ENCODE data around the gene POLR3E.

Gene POLR3E

DNA sequence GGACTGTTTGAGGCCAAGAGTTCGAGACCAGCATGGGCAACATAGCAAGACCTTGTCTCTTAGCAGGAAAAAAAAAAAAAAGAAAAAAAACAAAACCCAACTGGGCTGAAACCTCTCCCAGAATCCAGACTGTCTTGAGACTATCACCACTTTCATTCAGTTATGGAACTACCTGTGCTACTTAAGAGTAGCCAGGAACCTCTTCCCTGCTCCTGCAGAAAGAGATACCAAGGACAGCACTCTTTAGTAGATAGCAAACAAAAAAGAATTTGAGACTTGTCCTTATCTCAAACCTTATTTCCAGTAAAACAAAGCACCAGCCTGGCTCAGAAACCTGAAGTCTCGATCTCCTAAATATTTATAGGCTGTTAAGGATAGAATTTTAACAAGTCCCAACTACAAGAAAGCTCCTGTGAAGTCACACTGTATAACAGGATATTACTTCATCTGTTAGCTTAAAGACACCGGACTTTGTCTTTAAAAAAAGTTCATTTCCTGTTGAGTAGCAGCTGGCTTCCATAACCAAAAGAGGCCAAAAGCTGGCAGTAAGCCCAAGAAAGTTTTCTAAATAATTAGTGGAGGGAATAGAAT lies 72.1 kb downstream of the POLR3E start:
- DNase-seq: no peak

DNA sequence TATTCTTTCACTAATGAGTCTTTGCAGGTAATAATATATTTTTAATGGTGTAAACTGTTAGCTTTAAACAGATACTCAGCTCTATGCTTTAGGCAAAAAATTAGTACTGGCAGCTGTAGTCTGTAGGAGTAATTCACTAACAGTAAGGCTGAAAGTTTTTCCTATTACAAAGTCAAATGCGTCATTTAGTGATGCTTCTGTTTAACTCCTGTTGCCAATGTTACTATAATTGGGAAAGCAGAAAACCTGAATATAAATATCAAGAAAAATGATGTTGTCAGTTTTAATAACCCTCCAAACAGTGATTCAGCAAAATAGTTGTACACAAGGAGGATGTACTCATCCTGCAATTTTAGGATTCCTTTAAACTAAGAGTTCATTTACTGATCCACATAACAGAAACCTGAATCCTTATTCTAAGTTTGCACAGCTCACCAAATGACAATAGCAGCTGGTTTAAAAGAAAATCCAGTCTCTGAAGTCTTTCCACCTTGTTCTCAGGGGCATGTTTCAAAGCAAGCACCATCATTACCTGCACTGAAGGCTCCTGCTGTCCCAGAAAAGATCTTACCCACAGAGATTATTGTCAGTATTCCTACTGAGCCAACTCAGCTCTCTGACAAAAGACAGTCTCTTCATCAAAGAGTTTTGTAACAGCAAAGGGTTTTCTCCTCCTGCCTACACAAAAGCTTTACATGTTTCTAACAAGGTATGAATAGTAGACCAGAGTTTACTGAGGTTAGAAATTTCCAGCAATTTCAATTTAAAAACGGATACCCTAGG lies 73.0 kb downstream of the POLR3E start:
- DNase-seq: no peak

DNA sequence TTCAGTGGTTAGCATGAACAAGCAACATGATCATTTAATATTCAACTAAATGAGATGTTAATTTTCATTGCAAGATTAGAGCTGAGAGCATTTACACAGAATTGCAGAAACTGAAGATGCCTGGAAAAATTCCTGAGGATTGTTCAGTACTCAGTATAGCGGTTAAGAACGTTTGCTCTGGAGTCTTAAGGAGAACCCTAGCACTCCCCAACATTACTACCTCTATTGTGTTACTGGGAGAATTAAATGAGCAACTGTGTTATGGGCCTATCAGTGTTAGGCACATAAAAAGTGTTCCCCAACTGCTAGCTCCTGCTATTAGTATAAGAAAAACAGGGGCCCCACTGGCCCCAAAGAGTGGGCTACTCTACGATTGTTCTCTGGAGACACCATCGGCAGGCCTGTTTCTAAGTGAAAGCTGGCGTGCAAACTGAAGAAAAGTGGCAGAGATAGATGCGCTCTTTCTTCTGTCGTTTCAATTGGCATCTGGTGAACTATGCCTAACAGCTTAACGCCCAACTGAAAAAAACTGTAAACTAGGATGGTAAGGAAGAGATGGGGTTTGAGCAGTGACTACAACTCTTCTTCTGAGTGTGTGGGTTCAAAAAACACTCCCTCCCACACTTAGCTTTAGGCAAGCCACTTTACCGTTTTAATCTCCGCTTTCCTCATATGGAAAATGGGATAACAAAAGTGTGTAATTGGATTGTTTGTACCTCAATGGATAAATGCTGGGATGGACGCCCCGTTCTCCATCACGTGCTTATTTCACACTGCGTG lies 75.9 kb downstream of the POLR3E start:
- DNase-seq: no peak

DNA sequence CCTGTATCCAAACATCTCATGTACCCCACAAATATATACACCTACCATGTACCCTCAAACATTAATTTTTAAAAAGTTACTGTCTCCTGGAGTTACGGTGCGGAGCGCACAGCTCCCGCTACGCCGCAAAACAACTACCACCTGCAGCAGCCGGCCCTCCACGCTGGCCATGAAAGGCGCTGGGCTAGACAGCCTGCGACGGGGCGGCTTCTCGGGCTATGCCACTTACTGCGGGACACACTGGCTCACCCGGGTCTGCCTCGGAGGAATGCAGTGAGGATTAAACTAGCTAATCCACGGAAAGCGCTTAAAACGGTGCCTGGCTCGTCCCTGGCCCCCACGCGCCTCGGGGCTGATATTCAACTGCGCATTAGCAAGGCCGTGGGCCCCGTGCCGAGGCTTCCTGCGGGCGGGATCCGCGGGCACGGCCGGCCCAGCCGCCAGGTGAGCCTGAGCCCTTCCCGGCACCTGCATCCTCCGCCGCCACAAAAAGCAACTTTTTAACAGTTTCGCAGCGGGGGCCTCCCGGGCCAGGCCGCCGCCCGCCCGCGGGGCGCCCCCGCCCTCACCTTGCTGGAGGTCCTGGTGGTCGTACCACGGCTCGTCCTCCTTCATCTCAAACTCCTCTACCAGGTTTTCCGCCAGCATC lies 76.6 kb downstream of the POLR3E start:
- DNase-seq: no peak

GRCh38 chr16:22374311-22375116 lies 77.3 kb downstream of the POLR3E start, which contains the start of gene CDR2:
TSS of gene CDR2 (minus strand) at chr16:22374619. CDS start at chr16:22374309, 310 bp downstream.
- peak; percentile 92 for DNase-seq

GRCh38 chr16:22375117-22375962 lies 78.1 kb downstream of the POLR3E start:
- DNase-seq: no peak

GRCh38 chr16:22375963-22376640 lies 78.9 kb downstream of the POLR3E start:
- no peak for DNase-seq

DNA sequence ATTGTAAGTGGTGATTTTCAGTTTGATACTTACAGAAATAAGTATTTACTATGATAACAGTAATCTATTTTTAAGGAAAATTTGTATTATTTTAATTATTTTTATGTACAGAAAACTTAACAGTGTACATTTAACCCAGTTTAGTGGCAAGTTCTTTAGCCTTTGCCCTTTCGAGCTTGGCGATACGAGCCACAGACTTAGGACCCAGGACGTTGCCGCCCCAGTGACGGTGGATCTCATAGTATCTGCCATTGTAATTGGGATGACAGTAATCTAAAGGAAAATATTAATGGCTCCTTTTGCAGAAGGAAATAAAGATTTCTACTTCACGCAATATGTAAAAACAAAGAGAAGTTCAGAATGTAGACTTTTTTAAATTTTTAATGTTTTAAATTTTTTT lies 82.4 kb downstream of the POLR3E start:
- DNase-seq: no peak

GRCh38 chr16:22380529-22380928 lies 83.3 kb downstream of the POLR3E start:
- DNase-seq: no peak

- no peak for DNase-seq
These were observed 84.2 kb downstream of the POLR3E start for GRCh38 chr16:22381392-22381791.

DNA sequence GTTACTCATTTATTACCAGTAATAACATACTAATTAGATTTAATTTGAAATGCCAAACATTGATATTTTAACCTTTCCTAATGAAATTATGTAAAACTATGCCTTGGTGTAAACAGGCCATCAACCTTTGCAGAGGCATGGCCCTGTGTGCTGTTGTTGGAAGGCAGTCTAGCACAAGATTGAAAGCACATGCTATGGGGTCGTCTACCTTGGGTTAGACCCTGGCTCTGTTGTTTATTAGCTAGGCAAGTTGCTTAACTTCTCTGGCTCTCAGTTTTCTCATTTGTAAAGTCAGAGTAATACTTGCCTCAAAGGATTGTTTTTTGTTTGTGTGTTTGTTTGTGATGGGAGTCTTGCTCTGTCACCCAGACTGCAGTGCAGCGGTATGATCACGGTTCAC lies 86.6 kb downstream of the POLR3E start:
- no peak for DNase-seq
